ENCODE measurements around the gene RNF26. TPM values are rescaled to one million over a fixed set of nuclear protein-coding genes. Genes with fewer than 3 reads are reported as not detected.

RNF26 gene
- total and polyA plus RNA-seq, 2 of the 13 experiments (the other 11 are each of a cell fraction or from before 2014, with no cell fraction given), result 11.9 to 26.3 TPM

- TF ChIP-seq TBX2 (CRISPR knock-in tag; IDR thresholded peaks at IDR 0.05; ENCODE audit: borderline replicate concordance), result peak; percentile 21; the same call in 1 of the 2 replicates
- TF ChIP-seq ZHX2 (IDR thresholded peaks at IDR 0.05; ENCODE audit: low read depth), result no peak
- no peak for TF ChIP-seq ZHX2 (CRISPR knock-in tag; IDR thresholded peaks at IDR 0.05; ENCODE audit: borderline replicate concordance)
- TF ChIP-seq ZNF382 (CRISPR knock-in tag; IDR thresholded peaks at IDR 0.05; ENCODE audit: borderline replicate concordance), result no peak
- no peak for TF ChIP-seq ATF1 (CRISPR knock-in tag; IDR thresholded peaks at IDR 0.05)
- no peak; the same call in 1 of the 2 replicates for TF ChIP-seq HDAC1 (CRISPR knock-in tag; IDR thresholded peaks at IDR 0.05)
- TF ChIP-seq YEATS4 (CRISPR knock-in tag; IDR thresholded peaks at IDR 0.05; ENCODE audit: borderline replicate concordance), result no peak
- TF ChIP-seq NR2F2 (IDR thresholded peaks at IDR 0.05; ENCODE audit: borderline replicate concordance, low read depth), result no peak
- TF ChIP-seq MLLT10 (CRISPR knock-in tag; IDR thresholded peaks at IDR 0.05), result no peak
- TF ChIP-seq AKAP8 (CRISPR knock-in tag; IDR thresholded peaks at IDR 0.05), result no peak
- TF ChIP-seq ZNF7 (CRISPR knock-in tag; IDR thresholded peaks at IDR 0.05), result no peak
- TF ChIP-seq PBX3 (CRISPR knock-in tag; IDR thresholded peaks at IDR 0.05; ENCODE audit: borderline replicate concordance), result no peak
- no peak for TF ChIP-seq IKZF1 (IDR thresholded peaks at IDR 0.05)
- TF ChIP-seq SPEN (CRISPR knock-in tag; IDR thresholded peaks at IDR 0.05; ENCODE audit: low read depth), result no peak
- TF ChIP-seq SALL2 (CRISPR knock-in tag; IDR thresholded peaks at IDR 0.05), result no peak
- TF ChIP-seq TOPORS (CRISPR knock-in tag; IDR thresholded peaks at IDR 0.05), result no peak
- TF ChIP-seq GTF3A (CRISPR knock-in tag; conservative IDR thresholded peaks at IDR 0.05), result no peak
- peak; percentile 46 for TF ChIP-seq MNT (IDR thresholded peaks at IDR 0.05)
- 0 out of 2 replicates have a peak, but pooled peaks have one; percentile 15 for TF ChIP-seq REPIN1 (CRISPR knock-in tag; IDR thresholded peaks at IDR 0.05; ENCODE audit: borderline replicate concordance, low read depth)
- no peak for TF ChIP-seq KLF11 (CRISPR knock-in tag; IDR thresholded peaks at IDR 0.05)
- no peak for TF ChIP-seq CREB3 (CRISPR knock-in tag; IDR thresholded peaks at IDR 0.05)
- no peak for TF ChIP-seq MAFG (CRISPR knock-in tag; IDR thresholded peaks at IDR 0.05)
- no peak for TF ChIP-seq DR1 (CRISPR knock-in tag; IDR thresholded peaks at IDR 0.05)
Measured at GRCh38 chr11:119352857-119353260, 18.5 kb downstream of the RNF26 start (continued).
